HepG2 (cell line): Measurements from ENCODE around the gene CCDC150. TPM values are rescaled to one million over a fixed set of nuclear protein-coding genes. Genes with fewer than 3 reads are reported as not detected.

Experiments used
- AKAP8 ChIP-seq: sonication (generic); formaldehyde crosslinking; IDR thresholded peaks from 2 replicates; pipeline ENCODE4 v1.5.1; 2020; ENCODE audit warnings: mild to moderate bottlenecking, missing genetic modification reagents
- KLF6 ChIP-seq: IDR thresholded peaks from 2 replicates; pipeline ENCODE4 v1.8.0; 2016; ENCODE audit warnings: missing biosample characterization, missing genetic modification reagents
- MNT ChIP-seq: fragments of 450-650 bp; IDR thresholded peaks from 2 replicates; pipeline ENCODE4 v1.6.1; 2016
- NR2F1 ChIP-seq, 2 experiments: fragments of 450-650 bp in 1 of 2; formaldehyde crosslinking in 1 of 2; IDR thresholded peaks; 2 replicates each; pipeline versions ENCODE4 v1.5.0 to v1.6.1; 2016 to 2020; ENCODE audit warnings: mild to moderate bottlenecking in 1 of 2, missing compliant biosample characterization in 1 of 2, missing genetic modification reagents in 1 of 2, moderate library complexity in 1 of 2
- PRDM10 ChIP-seq: sonication (generic); formaldehyde crosslinking; IDR thresholded peaks from 2 replicates; pipeline ENCODE4 v1.4.0; 2020; ENCODE audit warnings: low read depth, missing genetic modification reagents
- RAD21 ChIP-seq: fragments of 450-650 bp; formaldehyde crosslinking; IDR thresholded peaks from 2 replicates; pipeline ENCODE4 v1.5.0; 2020; ENCODE audit warnings: mild to moderate bottlenecking
- RNF2 ChIP-seq: fragments of 450-650 bp; conservative IDR thresholded peaks from 2 replicates; pipeline ENCODE4 v1.6.1; 2016; ENCODE audit warnings: low read depth
- STAT6 ChIP-seq: sonication (generic); formaldehyde crosslinking; IDR thresholded peaks from 2 replicates; pipeline ENCODE4 v1.4.0; 2020; ENCODE audit warnings: missing genetic modification reagents, mild to moderate bottlenecking, borderline replicate concordance
- THAP9 ChIP-seq: sonication (generic); formaldehyde crosslinking; IDR thresholded peaks from 2 replicates; pipeline ENCODE4; 2020; ENCODE audit warnings: missing genetic modification reagents, mild to moderate bottlenecking, borderline replicate concordance
- ZEB1 ChIP-seq: IDR thresholded peaks from 2 replicates; pipeline ENCODE4 v1.6.1; 2012; ENCODE audit warnings: mild to moderate bottlenecking, low read depth, inconsistent platforms; ENCODE audit not compliant: insufficient replicate concordance
- ZNF512B ChIP-seq: sonication (generic); formaldehyde crosslinking; IDR thresholded peaks from 2 replicates; pipeline ENCODE4 v1.5.1; 2020; ENCODE audit warnings: missing genetic modification reagents, mild to moderate bottlenecking, borderline replicate concordance
- ZNF777 ChIP-seq: sonication (generic); formaldehyde crosslinking; IDR thresholded peaks from 2 replicates; pipeline ENCODE4 v1.4.0; 2020; ENCODE audit warnings: missing genetic modification reagents
- ZNF816 ChIP-seq: sonication (generic); formaldehyde crosslinking; IDR thresholded peaks from 2 replicates; pipeline ENCODE4 v1.8.0; 2022; ENCODE audit warnings: missing genetic modification reagents, mild to moderate bottlenecking, borderline replicate concordance
- polyA plus RNA-seq, 8 experiments: library from polyadenylated mRNA; depleted of rRNA in 3 of 8; stranded (reverse) in 7 of 8; unstranded in 1 of 8; fragments of >200 nt; fragmentation: Illumina TruSeq in 4 of 8; extraction: Trizol in 4 of 8; gene quantifications; 2 replicates each; pipeline versions ENCODE4 v1.2.1 to v1.2.3, GENCODE V29; 2011 to 2016; ENCODE audit warnings: low read depth in 4 of 8, missing spikeins in 1 of 8, mixed read lengths in 1 of 8; ENCODE audit not compliant: insufficient read depth in 1 of 8
- total RNA-seq, 5 experiments: library from RNA; depleted of rRNA; stranded (reverse); fragments of >200 nt; fragmentation: Illumina TruSeq; extraction: Trizol; gene quantifications; 2 replicates each; pipeline ENCODE4 v1.2.3, GENCODE V29; 2016; ENCODE audit warnings: low read depth in 1 of 5

Gene CCDC150
- total and polyA plus RNA-seq, 2 of the 13 experiments (the other 11 are each of a cell fraction or from before 2014, with no cell fraction given): 14.9 to 32.6 TPM

GRCh38 chr2:196639180-196640030 is at the start of gene CCDC150 (continued):
- TF ChIP-seq AKAP8 (CRISPR knock-in tag) (no peak), RNF2 (peak; percentile 32; the same call in 1 of the 2 replicates), ZNF777 (peak; percentile 36), STAT6 (CRISPR knock-in tag) (peak; percentile 90; the same call in 1 of the 2 replicates), ZEB1 (no peak), THAP9 (CRISPR knock-in tag) (peak; percentile 83), MNT (peak; percentile 27; the same call in 1 of the 2 replicates), RAD21 (CRISPR knock-in tag) (0 out of 2 replicates have a peak, but pooled peaks have one; percentile 53), PRDM10 (CRISPR knock-in tag) (0 out of 2 replicates have a peak, but pooled peaks have one; percentile 50), ZNF512B (CRISPR knock-in tag) (peak; percentile 58; the same call in 1 of the 2 replicates), KLF6 (CRISPR knock-in tag) (peak; percentile 52; the same call in 1 of the 2 replicates), ZNF816 (CRISPR knock-in tag) (peak; percentile 94; the same call in 1 of the 2 replicates), NR2F1 (CRISPR knock-in tag; IDR thresholded peaks at IDR 0.05) (no peak)
